OCI-LY7 (cell line): Measurements from ENCODE around the gene OR2C1. TPM values are rescaled to one million over a fixed set of nuclear protein-coding genes. Genes with fewer than 3 reads are reported as not detected.

Experiments used
- BruUV-seq: library from RNA; stranded (reverse); fragments of 400-500 nt; replicated peaks from 2 replicates; lab custom pipeline; 2021; lab: Mats Ljungman, UMichigan
- CTCF ChIA-PET: fragments of 300-600 bp; sonication (Branson Sonifier 250); formaldehyde crosslinking; loops from one replicate; lab custom pipeline; 2022; ENCODE audit warnings: antibody characterized with exemption; ENCODE audit not compliant: unreplicated experiment; lab: Charles Lee
- POLR2A ChIA-PET: fragments of 300-600 bp; sonication (Branson Sonifier 250); formaldehyde crosslinking; loops from one replicate; lab custom pipeline; 2022; ENCODE audit warnings: antibody characterized with exemption; lab: Charles Lee
- DNase-seq: peaks from one replicate; pipeline ENCODE4 v3.0.0-alpha.2; 2015; ENCODE audit warnings: low spot score
- H2AFZ ChIP-seq: fragments of 200-600 bp; sonication (generic), shearing (Covaris generic); 2 replicates; pipeline ENCODE4 v1.6.1; 2014; ENCODE audit warnings: mild to moderate bottlenecking, antibody characterized with exemption, low read length, moderate library complexity
- H3K27ac ChIP-seq: fragments of 200-600 bp; sonication (generic); 2 replicates; pipeline ENCODE4 v1.5.1; 2014; ENCODE audit warnings: mixed run types, low read depth, mild to moderate bottlenecking, moderate library complexity, low read length, inconsistent platforms; ENCODE audit not compliant: poor library complexity, severe bottlenecking
- H3K36me3 ChIP-seq: fragments of 200-600 bp; sonication (generic); 2 replicates; pipeline ENCODE4 v1.6.1; 2014; ENCODE audit warnings: mild to moderate bottlenecking, antibody characterized with exemption, low read length, moderate library complexity, mixed read lengths; ENCODE audit not compliant: insufficient read depth
- H3K4me1 ChIP-seq: fragments of 200-600 bp; sonication (generic); 2 replicates; pipeline ENCODE4 v1.5.1; 2014; ENCODE audit warnings: mild to moderate bottlenecking, low read length; ENCODE audit not compliant: insufficient read depth, poor library complexity, severe bottlenecking
- H3K4me2 ChIP-seq: fragments of 200-600 bp; sonication (generic); 2 replicates; pipeline ENCODE4 v1.6.1; 2014; ENCODE audit warnings: mild to moderate bottlenecking, low read length
- H3K4me3 ChIP-seq: fragments of 200-600 bp; sonication (generic); 2 replicates; pipeline ENCODE4 v1.5.1; 2014; ENCODE audit warnings: mild to moderate bottlenecking, low read depth, low read length; ENCODE audit not compliant: poor library complexity, severe bottlenecking
- H3K79me2 ChIP-seq: fragments of 200-600 bp; sonication (generic); 2 replicates; pipeline ENCODE4 v1.6.1; 2016; ENCODE audit warnings: low read depth, mild to moderate bottlenecking, low read length, moderate library complexity, mixed read lengths; ENCODE audit not compliant: insufficient read depth
- H3K9me2 ChIP-seq: fragments of 200-600 bp; sonication (generic); 2 replicates; pipeline ENCODE4 v1.6.1; 2016; ENCODE audit warnings: mild to moderate bottlenecking, low read length, mixed read lengths; ENCODE audit not compliant: insufficient read depth
- H3K9me3 ChIP-seq: fragments of 200-600 bp; sonication (generic); 2 replicates; pipeline ENCODE4 v1.6.1; 2014; ENCODE audit warnings: mild to moderate bottlenecking, mixed run types, low read length, mixed read lengths
- H4K20me1 ChIP-seq: fragments of 200-600 bp; sonication (generic); 2 replicates; pipeline ENCODE4 v1.6.1; 2014; ENCODE audit warnings: mild to moderate bottlenecking, antibody characterized with exemption, low read length, moderate library complexity, mixed read lengths; ENCODE audit not compliant: insufficient read depth
- CTCF ChIP-seq: fragments of 200-600 bp; sonication (generic); conservative IDR thresholded peaks from 2 replicates; pipeline ENCODE4 v1.5.1; 2014; ENCODE audit warnings: mild to moderate bottlenecking, antibody characterized with exemption, low read length, moderate library complexity, mixed read lengths
- EZH2phosphoT487 ChIP-seq: fragments of 200-600 bp; sonication (generic); IDR thresholded peaks from 2 replicates; pipeline ENCODE4 v1.6.1; 2018; ENCODE audit warnings: low read depth, borderline replicate concordance, mild to moderate bottlenecking, mixed run types, antibody characterized with exemption, low read length, moderate library complexity, mixed read lengths
- intact Hi-C: fragments of 100-400 bp; cut with micrococcal nuclease; formaldehyde crosslinking; loops from one replicate; pipeline ENCODE4 v1.10.0; 2022; ENCODE audit not compliant: unreplicated experiment
- total RNA-seq, 2 experiments: library from RNA; depleted of rRNA in 1 of 2; stranded (reverse); fragments of >200 nt in 1 of 2; shearing (Covaris generic) in 1 of 2; gene quantifications; 2 replicates each; pipeline ENCODE4 v1.2.3, GENCODE V29; 2014 to 2022

The OR2C1 gene
- total RNA-seq, 2 experiments from 2014 or later = 0.09 TPM; not detected in 1

GRCh38 chr16:3328104-3328503, 27.6 kb upstream of the OR2C1 start:
- Histone ChIP-seq H3K36me3 (no peaks in the 10 kb centered on the region), H3K9me3 (no peaks in the 10 kb centered on the region), H3K4me3 (no peak overlapping the region), H4K20me1 (no peaks in the 10 kb centered on the region), H3K4me2 (no peak overlapping the region), H3K27ac (no peak overlapping the region), H2AFZ (peak overlapping the region; percentile 49), H3K4me1 (peaks cover 22% of the 10 kb centered on the region), H3K9me2 (no peaks in the 10 kb centered on the region), H3K79me2 (no peaks in the 10 kb centered on the region)
- POLR2A ChIA-PET = interaction anchor here (0.8 kb wide), 1 partner anchor 56 kb away, joined by 3 read pairs; no protein-coding TSS in a partner anchor
- no peak for TF ChIP-seq CTCF
- no peak for TF ChIP-seq EZH2phosphoT487
- BruUV-seq = no TSS peak
- DNase-seq = no peak
- intact Hi-C loops = no loop called here
- CTCF ChIA-PET = no interaction called here

GRCh38 chr16:3328643-3329042, 27.0 kb upstream of the OR2C1 start:
- H3K27ac ChIP-seq = no peak overlapping the region
- H3K79me2 ChIP-seq = no peaks in the 10 kb centered on the region
- intact Hi-C loops = no loop called here
- DNase-seq = no peak
- H3K4me2 ChIP-seq = no peak overlapping the region
- no peak for TF ChIP-seq EZH2phosphoT487
- TF ChIP-seq CTCF = no peak
- CTCF ChIA-PET = no interaction called here
- peak overlapping the region; percentile 49 for H2AFZ ChIP-seq
- H3K4me1 ChIP-seq = peaks cover 26% of the 10 kb centered on the region
- POLR2A ChIA-PET = interaction anchor here (0.8 kb wide), 1 partner anchor 55 kb away, joined by 3 read pairs; no protein-coding TSS in a partner anchor
- no peaks in the 10 kb centered on the region for H3K9me3 ChIP-seq
- no peaks in the 10 kb centered on the region for H3K9me2 ChIP-seq
- no TSS peak for BruUV-seq
- H4K20me1 ChIP-seq = no peaks in the 10 kb centered on the region
- H3K4me3 ChIP-seq = no peak overlapping the region
- H3K36me3 ChIP-seq = no peaks in the 10 kb centered on the region

- no peaks in the 10 kb centered on the region for H3K36me3 ChIP-seq
- intact Hi-C loops = no loop called here
- H3K9me3 ChIP-seq = no peaks in the 10 kb centered on the region
- H3K27ac ChIP-seq = no peak overlapping the region
- no peak overlapping the region for H3K4me2 ChIP-seq
- ChIA-PET POLR2A (no interaction called here), CTCF (no interaction called here)
- DNase-seq = no peak
- H3K79me2 ChIP-seq = no peaks in the 10 kb centered on the region
- no peak overlapping the region; the same call in 1 of the 2 replicates for H2AFZ ChIP-seq
- TF ChIP-seq EZH2phosphoT487 (no peak), CTCF (no peak)
- BruUV-seq = no TSS peak
- no peaks in the 10 kb centered on the region for H3K9me2 ChIP-seq
- no peak overlapping the region for H3K4me3 ChIP-seq
- no peaks in the 10 kb centered on the region for H4K20me1 ChIP-seq
- H3K4me1 ChIP-seq = peaks cover 43% of the 10 kb centered on the region
Measured at GRCh38 chr16:3346041-3346440, 9.6 kb upstream of the OR2C1 start.
